ENCODE results near the gene VANGL2. TPM values are rescaled to one million over a fixed set of nuclear protein-coding genes. Genes with fewer than 3 reads are reported as not detected.

The VANGL2 gene
- total and polyA plus RNA-seq, 2 of the 8 experiments (the other 6 are each of a cell fraction or from before 2014, with no cell fraction given), result 62.5 to 118 TPM

DNA sequence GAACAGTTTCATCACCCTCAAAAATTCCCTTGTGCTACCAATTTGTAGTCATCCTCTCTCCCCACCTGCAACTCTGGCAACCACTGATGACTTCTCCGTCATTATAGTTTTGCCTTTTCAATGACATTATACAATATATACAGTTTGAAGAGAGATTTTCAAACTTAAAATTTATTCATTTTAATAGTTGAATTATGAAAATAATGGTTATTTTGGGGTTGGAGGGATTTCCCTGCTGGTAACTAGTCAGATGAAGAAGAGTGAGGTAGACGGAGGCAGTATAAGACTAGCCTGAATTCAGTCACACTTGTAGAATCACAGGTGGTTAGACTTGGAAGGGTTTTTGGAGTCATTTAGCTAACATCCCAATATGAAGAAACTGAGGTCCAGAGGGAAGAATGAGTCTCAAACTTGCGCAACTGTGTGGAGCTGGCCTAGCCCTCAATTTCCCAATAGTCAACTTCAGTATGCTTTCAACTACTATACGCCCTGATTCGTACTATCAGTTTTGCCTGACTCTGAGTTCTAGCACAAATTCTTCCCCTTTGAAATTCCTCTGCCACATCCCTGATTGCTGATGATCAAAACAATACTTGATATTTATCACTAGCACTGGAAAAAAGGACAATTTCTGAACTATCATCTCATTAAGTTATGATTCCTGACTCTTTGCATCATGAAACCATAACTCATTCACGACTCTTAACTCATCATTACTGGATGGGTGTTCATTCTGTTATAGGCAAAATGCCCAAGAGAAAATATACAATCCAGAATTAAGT lies 54.2 kb downstream of the VANGL2 start (continued):
- TF ChIP-seq ASH2L (IDR thresholded peaks at IDR 0.05; ENCODE audit: low read length) (no peak), SIRT6 (IDR thresholded peaks at IDR 0.05; ENCODE audit: low read length) (no peak), EP300 (IDR thresholded peaks at IDR 0.05; ENCODE audit: borderline replicate concordance in 1 of 2, low read depth in 2 of 2, low read length in 2 of 2) (no peak), SRF (IDR thresholded peaks at IDR 0.05; ENCODE audit: low read depth, low read length) (no peak), RNF2 (IDR thresholded peaks at IDR 0.05; ENCODE audit: borderline replicate concordance, low read depth, low read length, missing control alignments, poor library complexity, severe bottlenecking) (no peak), KDM4A (IDR thresholded peaks at IDR 0.05; ENCODE audit: low read depth, low read length, severe bottlenecking) (no peak)
